GM19099 (cell line): ENCODE measurements around the gene ZEB1.

Source experiments
- POLR2A ChIP-seq: IDR thresholded peaks from 3 replicates; pipeline ENCODE4 v1.6.1; 2011; ENCODE audit warnings: low read depth; ENCODE audit not compliant: insufficient read length; ENCODE audit errors: extremely low read depth

ZEB1 gene

GRCh38 chr10:31424473-31424872, 105.5 kb downstream of the ZEB1 start:
- TF ChIP-seq POLR2A = no peak

GRCh38 chr10:31426401-31426800, 107.4 kb downstream of the ZEB1 start:
- no peak for TF ChIP-seq POLR2A

GRCh38 chr10:31431021-31431420, 112.0 kb downstream of the ZEB1 start:
- TF ChIP-seq POLR2A = no peak

- TF ChIP-seq POLR2A = no peak
These were observed 118.9 kb downstream of the ZEB1 start for GRCh38 chr10:31437959-31438358.

GRCh38 chr10:31451766-31452165, 132.8 kb downstream of the ZEB1 start:
- no peak for TF ChIP-seq POLR2A

GRCh38 chr10:31456468-31456867, 137.5 kb downstream of the ZEB1 start:
- TF ChIP-seq POLR2A = no peak

- TF ChIP-seq POLR2A = no peak
These were observed 138.8 kb downstream of the ZEB1 start for GRCh38 chr10:31457858-31458257.

GRCh38 chr10:31458974-31459373, 140.0 kb downstream of the ZEB1 start:
- no peak for TF ChIP-seq POLR2A

GRCh38 chr10:31460242-31460641, 141.2 kb downstream of the ZEB1 start:
- TF ChIP-seq POLR2A = no peak

- TF ChIP-seq POLR2A = no peak
These were observed 145.5 kb downstream of the ZEB1 start for GRCh38 chr10:31464552-31464951.

- TF ChIP-seq POLR2A = no peak
These were observed 147.3 kb downstream of the ZEB1 start for GRCh38 chr10:31466313-31466712.

- no peak for TF ChIP-seq POLR2A
These were observed 148.9 kb downstream of the ZEB1 start for GRCh38 chr10:31467791-31468535.

- TF ChIP-seq POLR2A = no peak
These were observed 149.5 kb downstream of the ZEB1 start for GRCh38 chr10:31468536-31468859.

GRCh38 chr10:31475519-31475918, 156.5 kb downstream of the ZEB1 start:
- TF ChIP-seq POLR2A = no peak

- TF ChIP-seq POLR2A = no peak
These were observed 157.1 kb downstream of the ZEB1 start for GRCh38 chr10:31476088-31476487.

- no peak for TF ChIP-seq POLR2A
These were observed 158.6 kb downstream of the ZEB1 start for GRCh38 chr10:31477584-31477983.

- no peak for TF ChIP-seq POLR2A
These were observed 160.7 kb downstream of the ZEB1 start for GRCh38 chr10:31479752-31480151.
